Suprapubic skin (tissue), 3 donors: Measurements from ENCODE around the gene TIMP1.

Experiments used
- CTCF ChIP-seq, 2 donors: fragments of 200-600 bp in 1 of 2; fragments of 450-650 bp in 1 of 2; sonication (generic) in 1 of 2; IDR thresholded peaks; one replicate each; pipeline ENCODE4 v1.5.1; 2016 to 2019; ENCODE audit warnings: antibody characterized with exemption in 2 of 2, mild to moderate bottlenecking in 1 of 2, moderate library complexity in 1 of 2
- EP300 ChIP-seq: sonication (generic); formaldehyde crosslinking; IDR thresholded peaks from one replicate; pipeline ENCODE4 v1.6.1; 2017; ENCODE audit warnings: antibody characterized with exemption
- POLR2A ChIP-seq, 2 donors: fragments of 450-650 bp; IDR thresholded peaks; one replicate each; pipeline ENCODE4 v1.6.1; 2017; ENCODE audit warnings: antibody characterized with exemption in 2 of 2, mild to moderate bottlenecking in 2 of 2, moderate library complexity in 2 of 2

DNA sequence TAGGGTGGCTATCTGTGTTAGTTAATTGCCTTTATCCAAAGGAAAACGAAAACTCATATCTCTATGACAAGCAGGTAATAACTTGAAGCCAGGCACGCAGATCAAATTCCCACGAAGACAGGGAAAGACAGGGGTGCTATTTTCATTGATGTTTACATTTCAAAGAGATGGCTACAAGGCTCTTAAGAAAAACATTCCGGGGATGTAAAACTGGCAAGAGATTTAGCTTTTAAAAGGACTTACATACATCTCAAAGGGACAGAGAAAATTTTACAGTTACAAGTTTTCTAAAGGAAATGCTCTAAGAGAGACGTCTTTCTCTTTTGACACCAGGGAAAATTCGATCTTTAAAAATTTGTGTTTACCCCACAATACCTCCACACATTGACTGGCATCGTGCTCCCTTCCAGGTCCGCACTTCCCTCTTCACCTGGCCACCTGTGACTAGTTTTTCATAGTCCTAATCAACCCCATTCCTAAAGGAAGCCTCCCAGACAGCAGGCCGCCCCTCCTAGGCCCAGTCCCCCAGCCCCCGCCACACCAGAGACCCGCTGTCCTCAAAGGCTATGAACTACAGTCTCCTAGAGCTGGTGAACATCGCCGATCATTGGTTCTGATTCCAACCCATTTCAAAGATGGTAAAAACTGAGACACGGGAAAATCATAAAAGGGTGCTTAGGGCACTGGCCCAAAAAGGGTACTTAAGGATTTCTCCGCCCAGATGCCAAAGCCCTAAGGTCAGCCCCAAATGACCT, 21.9 kb upstream of the TIMP1 start:
- no peak for TF ChIP-seq CTCF (IDR thresholded peaks at IDR 0.05)
- no peak for TF ChIP-seq POLR2A (IDR thresholded peaks at IDR 0.05)
- no peak for TF ChIP-seq EP300
